Stimulated activated CD8-positive, alpha-beta memory T cell treated with anti-CD3 and anti-CD28 coated beads, Interleukin-7, amount 100 ng/mL, for 4 hours (primary cell): ENCODE measurements around the gene NEURL4.

Experiments
- DNase-seq, 2 donors: peaks; one replicate each; pipeline ENCODE4 v3.0.0-alpha.2; 2020; ENCODE audit warnings: low read depth in 2 of 2

NEURL4 gene

DNA sequence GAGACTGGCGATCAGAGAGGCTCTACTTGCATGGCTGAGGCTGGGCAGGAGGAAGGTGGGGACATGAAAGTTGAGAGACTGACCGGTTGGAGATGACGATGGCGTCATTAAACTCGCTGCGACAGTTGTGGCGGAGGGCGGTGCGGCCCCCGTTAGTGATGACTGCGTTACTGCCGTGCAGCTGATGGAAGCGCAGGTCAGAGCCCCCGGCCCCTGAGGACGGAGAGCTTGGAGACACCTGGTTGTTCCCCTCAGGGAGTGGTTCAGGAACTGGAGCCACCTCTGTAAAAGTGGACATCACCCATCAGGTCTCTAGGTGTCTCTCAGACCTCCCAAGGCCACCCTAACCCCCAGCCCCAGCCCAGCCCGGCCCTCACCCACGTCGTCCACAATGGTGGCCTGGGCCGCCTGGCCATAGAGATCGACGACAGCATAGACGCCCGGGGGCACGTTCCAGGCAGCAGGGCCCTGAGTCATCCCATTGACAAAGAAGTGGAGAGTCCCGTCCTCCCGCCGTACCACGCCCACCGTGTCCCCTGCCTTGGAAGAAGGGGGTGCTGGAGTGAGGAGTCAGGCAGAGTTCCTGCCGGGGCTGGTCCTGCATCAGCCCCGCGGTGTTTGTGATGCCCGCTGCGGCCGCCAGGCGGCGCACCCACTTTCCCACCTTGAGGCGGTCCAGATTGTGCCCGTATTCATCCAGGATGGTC, 5.3 kb downstream of the NEURL4 start:
- peak; percentile 16 to 50 for DNase-seq

DNA sequence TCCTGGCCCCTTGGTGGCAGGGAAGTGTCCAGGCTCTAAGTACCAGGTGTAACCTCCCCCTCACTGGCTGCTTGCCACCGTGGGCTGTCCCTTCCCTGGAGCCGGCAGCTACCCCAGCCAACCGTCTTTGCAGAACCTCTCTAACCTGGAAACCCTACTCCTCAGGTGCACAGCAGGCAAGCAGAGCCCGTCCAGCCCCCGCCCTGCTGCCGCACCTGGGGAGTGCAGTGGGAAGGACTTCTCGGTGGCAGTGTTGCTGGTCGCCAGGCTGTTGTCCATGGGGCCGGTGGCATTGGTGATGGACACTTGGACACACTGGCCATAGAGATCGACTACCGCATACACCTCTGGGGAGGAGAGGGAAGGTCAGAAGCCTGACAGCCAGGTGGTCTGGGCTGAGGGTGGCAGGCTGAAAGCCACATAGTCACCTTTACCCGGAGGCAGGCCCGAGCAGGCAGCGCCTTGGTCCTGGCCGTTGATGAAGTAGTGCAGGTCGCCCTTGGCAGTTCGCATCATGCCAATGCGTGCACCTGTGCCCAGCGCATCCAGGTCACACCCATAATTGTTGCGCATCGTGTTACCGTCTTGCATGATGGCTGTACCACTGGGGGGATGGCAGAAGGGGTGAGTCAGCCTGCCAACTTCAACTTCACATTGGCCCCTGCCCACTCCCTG, 6.5 kb downstream of the NEURL4 start:
- no peak for DNase-seq

DNA sequence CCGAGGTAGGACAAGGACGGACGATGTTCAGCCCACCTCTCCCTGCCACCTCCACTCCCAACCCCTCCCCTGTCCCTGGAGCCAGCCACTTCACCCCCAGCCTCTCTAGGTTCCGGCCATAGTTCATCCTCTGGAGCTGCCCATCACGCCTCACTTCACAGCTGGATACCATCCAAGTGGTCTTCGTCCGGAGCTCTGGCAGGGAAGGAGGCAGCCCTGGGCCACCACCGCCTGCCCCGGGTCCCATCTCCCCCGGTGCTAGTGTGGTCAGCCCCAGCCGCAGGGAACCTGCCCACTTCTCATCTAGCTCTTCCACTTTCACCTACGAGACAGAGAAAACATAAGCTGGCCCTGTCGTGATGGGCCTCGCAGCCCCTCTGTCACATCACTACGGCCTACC, 7.7 kb downstream of the NEURL4 start:
- DNase-seq: no peak

DNA sequence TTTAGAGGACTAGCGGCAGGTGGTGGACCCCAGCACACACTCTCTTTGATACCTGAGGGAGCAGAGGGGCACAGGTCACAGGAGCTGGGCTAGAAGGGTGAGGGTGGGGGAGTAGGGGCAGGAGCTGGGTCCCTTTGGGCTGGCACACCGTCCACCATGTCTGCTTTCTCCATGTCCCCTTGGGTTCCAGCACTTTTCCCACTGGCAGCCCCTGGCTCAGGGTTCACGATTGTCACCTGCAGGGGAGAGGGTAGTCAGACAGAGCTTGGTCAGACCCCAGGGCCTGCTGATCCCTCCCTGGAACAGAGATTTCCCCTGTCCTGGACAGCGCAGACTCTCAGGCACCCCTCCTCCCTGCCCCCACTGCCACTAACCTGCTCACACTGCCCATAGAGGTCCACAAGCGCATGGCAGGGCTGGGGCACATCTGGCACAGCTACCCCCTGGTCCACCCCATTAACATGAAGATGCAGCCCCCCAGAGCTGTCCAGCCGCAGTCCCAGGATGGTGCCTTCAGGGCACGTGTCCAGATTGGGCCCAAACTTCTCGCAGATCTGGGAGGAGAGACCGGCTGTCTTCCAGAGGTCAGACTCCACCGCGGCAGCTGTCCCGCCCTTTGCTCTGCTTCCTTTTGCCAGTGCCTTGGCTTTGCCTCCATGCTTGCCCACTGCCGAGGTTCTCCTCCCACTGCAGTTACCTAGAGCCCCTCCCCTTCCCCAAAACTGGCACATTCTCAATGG, 10.8 kb downstream of the NEURL4 start:
- no peak for DNase-seq

DNA sequence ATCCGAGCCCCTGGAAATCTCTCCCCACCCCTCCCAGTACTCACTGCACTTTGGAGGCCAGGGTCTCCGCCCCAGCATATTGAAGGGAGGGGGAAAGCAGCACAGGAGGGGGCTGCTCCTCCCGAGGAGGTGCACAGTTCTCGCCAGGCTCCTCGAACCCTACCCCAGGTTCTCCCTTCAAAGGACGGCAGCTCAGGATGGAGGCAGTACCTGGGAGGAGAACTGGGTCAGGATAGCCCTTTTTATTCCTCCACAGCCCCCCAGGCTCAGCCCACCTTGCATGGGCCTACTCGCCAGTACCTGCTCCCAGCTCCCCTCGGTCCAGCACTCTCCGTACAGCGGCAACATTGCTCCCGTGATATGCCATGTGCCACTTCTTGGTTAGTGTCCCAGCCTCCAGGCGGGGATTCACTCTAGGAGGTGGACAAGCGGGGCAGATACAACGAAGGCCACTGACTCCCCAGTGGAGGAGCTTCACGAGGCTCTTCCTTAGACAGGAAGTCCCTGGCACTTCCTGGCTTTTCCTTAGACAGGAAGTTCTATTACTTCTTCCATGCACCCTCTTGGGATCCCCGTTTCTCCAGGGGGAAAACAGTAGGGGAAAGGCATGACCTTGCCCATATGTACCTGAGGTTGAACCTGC, 11.9 kb downstream of the NEURL4 start:
- no peak for DNase-seq

GRCh38 chr17:7315570-7316235, 13.4 kb downstream of the NEURL4 start:
- DNase-seq: no peak

- peak; percentile 84 to 89 for DNase-seq
Observed at GRCh38 chr17:7314719-7315569, 14.2 kb downstream of the NEURL4 start, which contains the start of gene GPS2. GPS2 (minus strand) TSS chr17:7315360; CDS start chr17:7315052, 308 bp downstream.

DNA sequence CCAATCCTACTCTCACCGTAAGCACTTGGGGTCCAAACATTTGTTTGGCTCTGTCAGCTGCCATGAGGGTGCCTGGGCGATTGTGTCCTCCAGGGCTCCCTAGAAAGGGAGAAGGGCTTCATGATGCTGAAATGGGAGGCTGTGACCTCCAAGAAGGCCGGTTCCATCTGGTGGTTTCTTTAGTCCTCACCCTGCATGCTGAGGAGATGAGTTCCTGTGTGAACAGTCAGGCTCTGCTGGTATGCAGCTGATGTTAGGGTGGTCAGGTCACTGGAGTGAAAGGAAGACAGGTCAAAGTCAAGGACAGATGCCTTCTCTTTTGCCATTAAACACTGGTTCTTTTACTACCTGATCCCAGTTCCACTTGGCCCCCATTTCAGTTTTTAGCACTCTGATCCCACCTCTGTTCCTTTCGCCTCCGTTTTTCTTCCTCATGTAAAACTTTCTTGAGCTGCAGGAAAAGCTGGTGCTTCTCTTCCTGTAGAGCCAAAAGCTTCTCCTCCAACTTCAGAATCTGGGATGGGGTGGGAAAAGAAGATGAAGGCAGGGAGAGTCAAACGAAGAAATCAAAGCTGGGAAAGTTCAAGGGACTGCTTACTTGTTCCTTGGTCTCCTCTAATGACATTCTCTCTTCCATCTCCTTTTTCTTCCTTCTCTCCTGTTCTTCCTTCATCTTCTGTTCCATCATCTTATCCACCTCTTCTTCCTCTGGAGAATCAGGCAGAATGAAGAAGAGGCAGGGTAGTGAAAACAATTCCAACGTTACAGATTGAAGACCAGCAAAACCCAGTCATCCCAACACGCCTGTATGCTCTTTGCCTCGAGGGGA, 15.0 kb downstream of the NEURL4 start:
- no peak for DNase-seq

DNA sequence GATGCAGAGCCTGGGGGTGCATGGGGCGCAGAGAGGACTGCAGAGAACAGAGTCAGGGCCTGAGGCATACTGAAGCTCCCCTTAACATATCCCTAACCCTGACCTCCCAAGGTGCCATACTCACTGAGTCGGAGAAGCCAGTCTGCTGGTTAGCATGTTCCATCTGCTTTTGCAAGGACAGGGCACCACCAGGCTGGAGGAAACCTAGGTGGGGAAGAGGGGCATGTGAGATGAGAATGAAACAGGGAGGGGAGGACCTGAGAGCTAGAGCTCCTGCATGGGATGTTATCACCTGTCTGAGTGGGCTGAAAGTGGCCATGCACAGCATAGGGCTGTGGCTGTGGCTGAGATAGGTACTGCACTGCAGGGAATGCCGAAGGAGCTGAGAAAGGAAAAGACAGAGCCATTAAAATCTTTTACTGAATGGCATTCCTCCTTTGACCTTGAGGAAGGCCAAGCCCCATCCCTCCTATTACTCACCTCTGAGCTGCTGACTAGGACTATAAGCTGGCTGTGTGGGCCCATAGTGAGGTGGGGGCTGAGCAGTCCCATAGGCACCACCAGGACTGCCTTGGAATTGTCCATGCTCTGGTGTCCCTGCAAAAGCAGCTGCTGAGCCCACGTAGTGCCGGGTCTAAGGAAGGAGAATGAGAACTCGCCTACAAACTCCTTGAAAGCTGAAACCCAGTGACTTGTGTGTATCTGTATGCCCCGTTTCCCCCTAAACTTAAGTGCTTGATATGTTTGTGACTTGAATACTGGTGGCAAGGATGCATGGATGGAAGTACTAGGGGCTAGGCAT, 15.8 kb downstream of the NEURL4 start:
- DNase-seq: no peak

- no peak for DNase-seq
Observed at GRCh38 chr17:7312432-7313087, 16.6 kb downstream of the NEURL4 start.

DNA sequence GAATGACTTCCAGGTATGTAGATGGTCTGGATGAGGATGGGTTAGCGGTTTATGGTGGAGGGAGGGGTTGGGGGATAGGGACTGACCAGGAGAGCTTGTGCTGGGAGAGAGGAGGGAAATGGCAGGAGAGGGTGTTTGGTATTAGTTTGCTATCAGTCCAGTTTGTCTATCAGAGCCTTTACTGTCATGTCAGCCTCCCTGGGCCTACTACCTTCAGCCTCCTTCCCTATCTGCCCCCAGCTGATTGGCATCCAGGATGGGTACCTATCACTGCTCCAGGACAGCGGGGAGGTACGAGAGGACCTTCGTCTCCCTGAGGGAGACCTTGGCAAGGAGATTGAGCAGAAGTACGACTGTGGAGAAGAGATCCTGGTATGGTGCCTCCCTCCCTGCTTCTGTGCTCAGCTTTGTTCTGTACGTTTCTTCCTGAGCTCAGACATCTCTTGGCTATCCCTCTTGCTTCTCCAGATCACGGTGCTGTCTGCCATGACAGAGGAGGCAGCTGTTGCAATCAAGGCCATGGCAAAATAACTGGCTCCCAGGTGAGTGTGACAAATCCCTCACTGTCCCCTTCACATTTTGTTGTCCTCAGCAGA, 17.9 kb downstream of the NEURL4 start:
- no peak for DNase-seq

GRCh38 chr17:7309628-7310027, 19.5 kb downstream of the NEURL4 start:
- DNase-seq: no peak

DNA sequence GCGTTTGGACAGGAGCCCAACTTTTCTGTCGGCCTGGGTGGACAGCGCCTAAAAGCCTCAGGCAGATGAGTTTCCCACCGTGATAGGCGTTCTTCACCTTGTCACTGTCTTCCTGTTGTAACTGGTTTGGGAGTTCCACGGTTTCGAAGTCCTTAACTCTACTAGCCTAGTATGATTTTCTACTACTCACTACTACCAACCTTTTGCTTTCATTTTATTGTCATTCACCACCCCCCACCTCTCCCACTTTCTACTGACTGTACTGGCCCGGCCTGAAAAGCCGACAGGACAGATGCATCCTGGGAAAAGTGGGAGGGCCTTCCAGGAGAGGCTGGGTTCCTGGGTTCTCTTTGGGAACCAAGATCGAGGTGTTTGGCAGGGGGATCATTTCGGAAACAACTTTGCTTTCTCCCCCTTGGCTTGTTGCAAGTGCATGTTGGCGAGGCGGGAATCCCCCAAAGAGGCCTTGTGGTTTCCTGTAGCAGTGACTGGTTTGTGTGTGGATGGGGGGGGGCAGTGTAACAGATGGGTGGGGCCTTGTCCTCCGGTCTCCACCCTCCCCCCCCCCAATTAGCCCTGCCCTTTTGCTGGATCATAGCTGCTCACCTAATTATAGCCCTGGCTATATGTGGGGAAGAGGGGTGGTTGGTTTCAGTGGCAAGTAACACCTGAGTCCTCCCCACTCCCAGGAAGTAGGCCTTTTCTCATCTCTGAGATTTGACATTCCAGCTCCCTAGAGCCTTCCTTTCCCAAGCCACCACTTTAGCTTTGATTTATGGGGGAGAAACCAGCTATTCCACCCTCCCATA, 20.3 kb downstream of the NEURL4 start:
- peak; percentile 86 to 90 for DNase-seq

DNA sequence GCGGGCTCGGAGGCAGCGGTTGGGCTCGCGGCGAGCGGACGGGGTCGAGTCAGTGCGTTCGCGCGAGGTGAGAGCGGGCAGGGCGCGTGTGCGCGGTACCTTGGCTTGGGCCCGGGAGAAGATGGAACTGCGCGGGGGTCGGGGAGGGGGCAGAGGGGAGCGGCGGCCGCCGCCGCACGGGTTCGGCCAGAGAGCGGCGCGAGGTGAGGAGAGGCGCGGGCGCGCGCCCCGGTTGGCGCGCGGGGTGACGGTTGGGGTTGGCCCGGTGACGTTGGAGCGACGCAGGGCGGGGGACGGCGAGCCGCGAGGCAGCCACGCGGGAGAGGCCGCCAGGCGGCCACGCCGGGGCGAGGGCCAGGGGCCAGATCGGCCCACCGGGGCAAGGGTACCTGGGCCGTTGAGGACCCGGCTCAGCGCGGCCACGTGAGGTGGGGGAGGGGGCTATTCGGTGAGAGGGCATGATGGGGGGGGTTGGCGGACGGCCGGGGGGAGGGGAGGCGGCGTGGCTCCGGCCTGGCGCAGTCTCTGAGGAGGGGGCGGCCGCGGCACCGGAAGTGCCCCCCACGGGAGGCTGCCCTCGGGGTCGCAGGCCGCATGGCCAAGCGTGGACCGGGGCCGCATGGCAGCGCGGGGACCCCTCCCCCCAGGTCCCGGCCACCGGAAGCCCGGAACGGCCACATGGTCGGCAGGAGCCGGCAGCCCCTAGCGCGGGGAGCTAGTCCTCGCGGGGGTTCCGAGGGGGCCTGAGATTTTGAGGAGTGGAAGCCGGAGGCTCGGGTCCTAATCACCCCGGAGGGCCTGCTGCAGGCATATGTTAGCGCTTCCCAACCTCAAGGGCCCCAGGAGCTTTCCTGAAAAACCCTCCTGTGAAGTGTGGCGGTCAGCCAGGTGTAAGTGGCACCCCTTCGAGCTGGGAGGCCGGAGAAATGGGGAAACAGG, 21.2 kb downstream of the NEURL4 start:
- peak; percentile 17 to 41 for DNase-seq

- DNase-seq: peak; percentile 100
Observed at GRCh38 chr17:7306911-7307685, 22.0 kb downstream of the NEURL4 start, which contains the start of gene EIF5A. EIF5A (plus strand) TSS chr17:7307628; CDS start chr17:7309636, 2,008 bp downstream.
